GM21723 (cell line): ENCODE measurements around the gene GPNMB.
"Not testable (repeated sequence)": the region's sequence is repeated elsewhere in the genome, so short reads cannot be mapped to it uniquely, and the experiment has no call there.

Experiments
- ATAC-seq: cut with Tn5 transposase; IDR thresholded peaks from one replicate; pipeline ENCODE4 v1.9.1; 2021; ENCODE audit warnings: mild to moderate bottlenecking, moderate library complexity; ENCODE audit not compliant: unreplicated experiment

GPNMB gene

DNA sequence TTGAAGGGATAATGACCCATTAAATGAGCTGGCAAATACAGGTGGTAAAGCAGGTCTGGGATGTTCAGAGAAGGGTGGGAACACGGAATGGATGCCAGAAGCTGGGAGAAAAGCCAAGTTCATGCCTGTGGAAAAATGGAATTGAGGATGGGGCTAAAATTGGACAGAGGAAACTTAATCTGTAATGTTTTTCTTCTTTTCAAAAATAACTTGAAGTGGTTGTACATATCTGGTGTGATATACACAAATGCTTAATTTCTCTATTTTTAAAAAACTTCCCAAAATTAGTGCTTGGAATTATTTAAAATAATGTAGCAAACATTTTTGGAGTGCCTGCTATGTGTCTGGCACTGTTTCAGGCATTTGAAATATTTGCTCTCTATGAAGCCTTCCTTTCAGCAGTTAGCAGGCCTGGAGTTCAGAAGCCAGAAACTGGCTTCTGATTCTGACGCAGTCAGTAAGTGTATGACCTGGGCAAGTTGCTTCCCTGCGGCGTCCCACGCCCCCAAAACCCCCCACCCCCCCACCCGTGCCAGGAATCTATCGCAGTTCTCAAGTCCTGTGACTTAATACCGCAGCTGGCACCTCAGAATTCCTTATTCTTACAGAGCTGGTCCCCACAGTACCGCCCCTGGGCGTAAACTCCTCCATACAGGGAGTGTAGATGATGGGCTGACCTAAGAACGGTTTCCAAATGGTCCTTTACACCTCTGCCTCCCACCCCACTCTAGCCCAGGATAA lies 51.7 kb downstream of the GPNMB start:
- no peak for ATAC-seq

DNA sequence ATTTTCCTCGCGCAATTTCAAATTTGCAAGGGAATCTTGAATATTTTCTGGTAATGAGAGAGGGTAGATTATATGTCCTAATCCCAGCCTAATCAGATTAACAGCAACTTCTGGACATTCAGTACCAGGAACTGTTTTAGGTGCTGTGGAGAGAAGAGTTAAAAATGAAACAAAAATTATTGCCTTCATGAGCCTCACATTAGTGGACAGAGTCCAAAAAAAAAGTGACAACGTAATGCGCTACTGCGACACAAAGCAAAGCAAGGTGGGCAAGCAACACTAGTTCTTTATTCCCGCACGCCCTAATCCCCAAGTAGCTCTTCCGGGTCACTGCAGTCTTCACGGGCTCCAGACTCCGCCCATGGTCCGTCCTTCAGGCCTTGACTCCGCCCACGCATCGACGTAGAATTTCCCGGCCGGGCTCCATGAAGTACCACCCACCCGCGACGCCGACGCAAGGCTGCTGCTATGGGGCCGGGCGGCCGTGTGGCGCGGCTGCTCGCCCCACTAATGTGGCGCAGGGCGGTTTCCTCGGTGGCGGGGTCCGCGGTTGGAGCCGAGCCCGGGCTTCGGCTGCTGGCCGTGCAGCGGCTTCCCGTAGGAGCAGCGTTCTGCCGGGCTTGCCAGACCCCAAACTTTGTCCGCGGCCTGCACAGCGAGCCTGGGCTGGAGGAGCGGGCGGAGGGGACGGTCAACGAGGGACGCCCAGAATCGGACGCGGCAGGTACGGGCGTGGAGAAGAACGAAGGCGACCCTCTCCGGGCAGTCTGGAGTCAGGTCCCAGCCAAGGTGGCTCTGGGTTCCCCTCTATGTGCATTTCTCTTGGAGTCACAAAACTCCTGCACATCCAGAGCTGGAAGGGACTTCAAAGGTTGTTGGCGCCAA lies 52.6 kb downstream of the GPNMB start, which contains the start of gene MALSU1:
TSS of gene MALSU1 (plus strand) at position 455 of the 885 bp plus-strand sequence. CDS start at position 469, 14 bp downstream.
- ATAC-seq: peak; percentile 100

DNA sequence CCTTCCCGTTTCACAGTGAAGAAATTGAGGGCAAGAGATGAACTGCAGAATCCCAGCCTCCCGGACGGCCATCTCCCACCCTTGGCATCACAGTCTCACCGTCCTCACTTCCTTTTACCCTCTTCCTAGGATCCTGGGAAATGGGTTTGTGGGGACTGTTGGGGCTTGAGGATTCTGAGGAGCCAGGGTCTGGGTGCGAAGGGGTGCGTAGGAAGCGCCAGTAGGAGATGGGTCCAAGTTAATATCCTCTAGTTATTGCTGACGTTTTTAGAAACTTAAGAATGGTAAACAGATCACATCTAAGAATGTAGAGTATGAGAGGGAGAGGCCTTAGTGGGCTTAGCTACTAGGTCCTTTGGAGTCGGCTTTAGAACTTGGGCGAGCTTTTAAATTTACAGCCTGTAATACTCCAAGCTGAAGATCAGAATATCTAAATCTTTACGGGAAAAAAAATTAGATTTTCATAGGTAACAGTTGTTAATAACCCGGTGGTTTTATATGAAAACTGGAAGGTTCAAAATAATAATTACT lies 53.3 kb downstream of the GPNMB start:
- no peak for ATAC-seq

DNA sequence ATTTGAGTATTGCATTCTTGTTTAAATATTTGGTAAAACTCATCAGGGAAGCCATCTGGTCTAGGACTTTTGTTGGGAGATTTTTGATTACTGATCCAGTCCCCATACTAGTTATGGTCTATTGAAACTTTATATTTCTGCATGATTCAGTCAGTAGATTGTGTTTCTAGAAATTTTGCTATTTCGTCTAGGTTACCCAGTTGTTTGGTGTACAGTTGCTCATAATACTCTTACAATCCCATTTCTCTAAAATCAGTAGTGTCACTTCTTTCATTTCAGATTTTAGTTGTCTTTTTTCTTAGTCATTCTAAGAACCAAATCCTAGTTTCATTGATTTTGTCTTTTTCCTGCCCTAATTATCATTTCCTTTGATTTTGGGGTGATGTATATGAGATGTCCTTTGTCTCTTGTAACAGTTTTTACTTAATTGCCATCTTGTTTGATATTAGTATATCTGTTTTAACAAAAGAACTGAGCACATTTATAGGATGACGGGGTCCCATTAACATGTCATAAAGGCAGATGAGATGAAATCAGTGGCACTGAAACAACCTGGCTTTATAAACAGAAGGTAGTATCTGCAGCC lies 60.5 kb downstream of the GPNMB start:
- ATAC-seq: no peak

DNA sequence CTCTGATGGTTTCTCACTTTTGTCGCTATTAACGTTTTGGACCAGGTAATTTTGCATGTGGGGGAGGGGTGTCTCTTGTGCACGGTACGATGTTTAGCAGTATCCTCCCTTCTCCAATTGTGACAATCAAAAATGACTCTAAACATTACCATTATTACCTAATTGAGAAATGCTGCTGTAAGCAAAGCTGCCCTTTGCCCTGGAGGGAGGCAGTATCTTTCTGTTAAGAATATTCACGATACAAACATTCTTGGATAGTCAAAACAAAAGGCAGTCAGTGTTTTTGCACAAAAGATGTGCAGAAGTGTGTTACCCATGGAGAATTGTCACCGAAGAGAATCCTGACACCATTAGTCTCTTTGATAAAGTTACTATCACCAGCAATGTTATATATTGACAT lies 62.2 kb downstream of the GPNMB start:
- ATAC-seq: no peak

DNA sequence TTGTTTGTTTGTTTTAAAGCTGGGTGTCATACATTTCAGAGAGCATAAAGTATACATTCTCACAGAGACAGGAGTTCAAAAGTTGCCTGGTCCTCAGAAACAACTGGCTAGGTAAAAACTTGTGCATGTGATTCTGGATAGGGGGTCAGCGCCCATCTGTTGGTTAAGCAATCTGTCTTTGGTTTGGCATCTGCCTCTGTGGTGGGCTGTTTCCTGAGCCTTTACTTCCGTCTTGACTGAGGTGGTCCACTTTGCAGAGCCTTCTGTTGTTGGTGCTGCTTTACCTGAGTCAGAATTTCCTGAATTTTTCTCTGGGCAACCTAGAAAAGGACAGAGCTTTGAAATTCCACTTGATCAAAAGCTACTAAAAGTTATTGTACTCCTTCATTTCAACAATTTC lies 65.6 kb downstream of the GPNMB start:
- not testable (repeated sequence) for ATAC-seq

DNA sequence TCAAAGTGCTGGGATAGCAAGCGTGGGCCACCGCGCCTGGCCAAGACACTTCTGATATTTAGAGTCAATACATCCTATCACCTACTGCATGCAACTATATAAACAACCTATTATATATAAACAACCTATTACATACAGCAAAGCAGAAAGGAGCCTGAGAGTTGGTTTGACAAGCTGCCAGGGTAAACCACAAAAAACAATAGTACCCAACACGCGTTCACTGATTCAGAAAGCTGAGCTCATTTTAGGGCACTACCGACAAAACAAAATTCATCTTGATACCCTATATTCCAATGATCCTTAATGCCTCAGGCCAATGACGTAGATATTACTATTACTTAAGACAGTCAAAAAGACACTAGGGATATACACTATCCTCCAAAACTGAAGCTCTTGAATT lies 68.8 kb downstream of the GPNMB start:
- no peak for ATAC-seq
